H7 (cell line): ENCODE measurements around the gene HS1BP3. TPM values are rescaled to one million over a fixed set of nuclear protein-coding genes. Genes with fewer than 3 reads are reported as not detected.
A peak's percentile ranks its signal among the peaks of the same experiment; 100 is the strongest.

Experiments
- DNase-seq: peaks from one replicate; pipeline ENCODE4 v3.0.0; 2012
- H3K27me3 ChIP-seq: 2 replicates; pipeline ENCODE4 v1.6.0; 2011; ENCODE audit warnings: mild to moderate bottlenecking, low read length; ENCODE audit not compliant: control insufficient read depth, insufficient read depth
- H3K36me3 ChIP-seq: replicated peaks from 2 replicates; pipeline ENCODE4 v1.5.1; 2011; ENCODE audit warnings: low read length; ENCODE audit not compliant: control insufficient read depth, insufficient read depth
- H3K4me3 ChIP-seq: 2 replicates; pipeline ENCODE4 v1.5.1; 2011; ENCODE audit warnings: low read depth, mild to moderate bottlenecking, control low read depth, low read length, moderate library complexity; ENCODE audit not compliant: insufficient read depth
- total RNA-seq: library from RNA; depleted of rRNA; stranded (reverse); fragments of >200 nt; shearing (Covaris generic); gene quantifications from 2 replicates; pipeline ENCODE4 v1.2.3, GENCODE V29; 2014

Gene HS1BP3
- total RNA-seq, 1 experiment from 2014 or later, result 30.2 TPM

DNA sequence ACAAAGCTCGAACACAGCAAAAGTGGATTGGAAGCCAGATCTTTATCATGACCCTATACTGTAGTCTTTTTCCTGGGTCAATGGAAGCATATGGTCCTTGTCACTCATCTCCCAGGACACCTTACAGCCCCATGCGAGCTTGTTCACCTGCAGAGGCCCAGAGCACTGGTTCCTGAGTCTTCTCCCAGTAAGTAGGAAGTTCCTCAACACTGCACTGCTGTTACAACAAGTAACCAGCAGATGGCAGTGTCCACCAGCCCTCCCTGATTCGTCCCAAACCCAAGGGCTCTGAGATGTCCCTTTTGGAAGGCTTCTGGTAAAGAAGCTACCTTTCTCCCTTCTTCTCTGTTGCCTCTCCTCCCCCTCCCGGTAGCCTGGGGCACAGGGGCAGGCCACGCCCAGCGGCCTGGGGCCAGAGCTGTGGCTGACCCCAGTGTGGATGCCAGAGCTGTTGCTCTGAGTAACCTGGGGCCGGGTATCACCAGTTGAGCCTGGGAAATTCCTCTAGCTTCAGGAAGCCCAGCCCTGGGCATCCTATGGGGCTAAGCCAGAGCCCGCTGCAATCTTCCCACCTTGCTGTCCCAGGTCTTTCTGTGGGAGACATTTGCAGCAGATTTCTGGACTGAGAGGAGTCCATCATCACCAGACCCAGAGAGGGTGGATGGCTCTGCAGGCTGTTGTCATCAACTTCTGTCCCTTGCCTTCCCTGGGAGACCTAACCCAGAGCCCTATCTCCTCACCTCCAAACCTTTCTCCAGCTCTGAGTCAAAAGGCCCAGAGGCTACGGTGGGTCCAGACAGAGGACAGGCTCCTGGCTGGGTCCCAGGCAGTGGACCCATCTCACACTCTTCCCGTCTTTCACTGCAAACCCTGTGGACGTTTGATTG is 10.8 kb upstream of the HS1BP3 start:
- no peak overlapping the region for H3K4me3 ChIP-seq
- H3K36me3 ChIP-seq, result no peaks in the 10 kb centered on the region
- H3K27me3 ChIP-seq, result peaks cover 54% of the 10 kb centered on the region
- peak; percentile 94 for DNase-seq

DNA sequence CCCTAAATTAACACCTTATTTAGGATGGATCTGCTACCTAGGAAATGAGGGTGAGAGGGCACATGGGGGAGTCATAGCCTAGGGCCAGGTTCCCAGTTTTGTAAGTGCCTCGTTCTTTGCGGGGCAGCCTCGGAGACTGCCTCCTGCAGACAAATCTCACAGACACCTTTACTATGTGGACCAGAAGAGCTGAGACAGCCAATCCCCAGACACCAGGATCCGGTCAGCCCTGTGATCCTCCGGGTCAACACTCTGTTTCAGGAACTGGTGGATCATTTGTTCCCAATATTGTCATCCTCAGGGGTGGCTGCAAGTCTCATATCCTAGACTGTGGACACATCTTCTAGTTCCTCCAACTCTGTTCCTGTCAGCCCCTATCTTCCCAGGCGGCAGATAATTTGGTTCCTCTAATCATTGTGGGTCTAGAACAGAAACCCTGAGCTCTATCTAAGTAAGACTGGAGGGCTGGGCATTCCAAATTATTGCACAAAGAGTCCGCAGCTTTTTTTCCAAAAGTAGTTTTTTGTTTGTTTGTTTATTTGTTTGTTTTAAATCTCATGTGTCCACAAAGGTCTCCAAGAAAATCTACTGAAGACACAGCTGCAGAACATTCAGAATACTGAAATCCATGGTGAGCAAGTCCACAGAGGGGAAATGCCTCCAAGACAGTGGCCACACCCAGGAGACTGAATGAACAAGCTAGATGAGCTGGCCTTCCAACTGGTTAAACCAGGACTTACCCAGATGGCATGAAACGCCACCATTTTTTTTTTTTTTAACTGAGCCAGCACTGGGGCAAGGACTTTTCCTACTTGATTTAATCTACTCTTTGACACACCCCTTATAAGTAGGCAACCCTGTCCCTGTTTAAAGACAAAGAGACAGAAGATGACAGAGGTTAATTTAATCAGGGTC is 9.9 kb upstream of the HS1BP3 start:
- Histone ChIP-seq H3K36me3 (no peaks in the 10 kb centered on the region), H3K27me3 (peaks cover 45% of the 10 kb centered on the region), H3K4me3 (no peak overlapping the region)
- DNase-seq, result peak; percentile 41

DNA sequence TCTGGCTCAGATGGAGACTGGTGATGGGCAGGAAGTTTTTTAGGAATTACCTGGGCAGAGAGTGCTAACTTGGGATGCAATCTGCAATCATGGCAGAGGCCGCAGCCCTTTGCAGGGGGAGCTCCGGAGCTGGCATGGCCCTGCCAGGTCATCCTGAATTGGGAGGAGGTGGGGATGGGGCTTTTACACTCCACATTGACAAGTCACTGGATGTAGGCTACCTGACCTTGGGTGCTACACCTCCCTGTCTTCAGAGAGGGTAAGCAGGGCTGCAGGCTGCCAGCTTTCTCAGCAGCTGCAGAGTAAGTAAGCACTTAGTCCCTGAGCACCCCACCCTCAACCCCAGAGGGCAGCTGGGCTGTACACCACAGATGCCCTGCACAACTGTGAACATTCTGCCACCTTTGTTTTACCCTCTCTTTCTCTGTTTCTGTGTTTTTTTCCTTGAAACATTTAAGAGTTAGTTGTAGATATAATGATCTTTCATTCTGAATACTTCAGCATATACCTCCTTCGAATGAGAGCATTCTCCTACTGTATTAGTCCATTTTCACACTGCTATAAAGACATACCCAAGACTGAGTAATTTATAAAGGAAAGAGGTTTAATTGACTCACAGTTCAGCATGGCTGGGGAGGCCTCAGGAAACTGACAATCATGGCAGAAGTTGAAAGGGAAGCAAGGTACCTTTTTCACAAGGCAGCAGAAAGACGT is 6.8 kb upstream of the HS1BP3 start:
- H3K27me3 ChIP-seq, result peaks cover 14% of the 10 kb centered on the region
- H3K36me3 ChIP-seq, result no peaks in the 10 kb centered on the region
- DNase-seq, result peak; percentile 74
- no peak overlapping the region for H3K4me3 ChIP-seq

DNA sequence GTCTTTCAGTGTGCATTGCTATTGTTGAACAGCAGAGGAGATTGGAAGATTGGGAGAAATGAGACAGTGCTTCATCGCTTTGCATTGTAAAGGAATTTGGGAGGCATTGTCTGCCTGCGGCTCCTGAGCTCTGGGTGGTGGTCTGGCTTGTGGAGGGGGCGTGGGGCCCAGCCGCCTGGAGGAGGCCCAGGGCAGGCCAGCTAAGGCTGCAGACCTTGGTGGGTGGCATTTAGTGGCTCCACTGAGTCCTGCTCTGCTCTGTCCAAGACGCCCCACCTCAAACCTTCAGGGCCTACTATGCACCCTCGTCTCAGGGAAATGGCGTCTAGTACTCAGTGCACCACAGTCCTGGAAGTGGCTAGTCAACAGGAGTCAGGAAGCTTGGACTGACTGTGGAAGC is 5.7 kb upstream of the HS1BP3 start:
- peak; percentile 71 for DNase-seq
- no peaks in the 10 kb centered on the region for H3K36me3 ChIP-seq
- peaks cover 3% of the 10 kb centered on the region for H3K27me3 ChIP-seq
- no peak overlapping the region for H3K4me3 ChIP-seq

DNA sequence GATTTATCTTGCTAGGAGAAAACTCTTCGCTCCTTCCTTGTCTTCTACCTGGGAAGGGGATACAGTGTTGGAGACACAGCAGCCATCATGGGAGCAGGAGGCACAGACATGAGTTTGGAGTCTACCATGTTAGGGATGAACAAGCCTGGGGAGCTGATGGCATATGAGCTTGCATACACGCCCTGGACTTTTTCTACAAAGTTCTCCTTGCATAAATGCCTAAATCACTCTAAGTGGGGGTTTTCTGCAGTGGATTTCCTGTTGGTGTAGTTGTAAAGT is 3.6 kb upstream of the HS1BP3 start:
- Histone ChIP-seq H3K4me3 (no peak overlapping the region), H3K36me3 (no peaks in the 10 kb centered on the region), H3K27me3 (peaks cover 3% of the 10 kb centered on the region)
- DNase-seq, result no peak

DNA sequence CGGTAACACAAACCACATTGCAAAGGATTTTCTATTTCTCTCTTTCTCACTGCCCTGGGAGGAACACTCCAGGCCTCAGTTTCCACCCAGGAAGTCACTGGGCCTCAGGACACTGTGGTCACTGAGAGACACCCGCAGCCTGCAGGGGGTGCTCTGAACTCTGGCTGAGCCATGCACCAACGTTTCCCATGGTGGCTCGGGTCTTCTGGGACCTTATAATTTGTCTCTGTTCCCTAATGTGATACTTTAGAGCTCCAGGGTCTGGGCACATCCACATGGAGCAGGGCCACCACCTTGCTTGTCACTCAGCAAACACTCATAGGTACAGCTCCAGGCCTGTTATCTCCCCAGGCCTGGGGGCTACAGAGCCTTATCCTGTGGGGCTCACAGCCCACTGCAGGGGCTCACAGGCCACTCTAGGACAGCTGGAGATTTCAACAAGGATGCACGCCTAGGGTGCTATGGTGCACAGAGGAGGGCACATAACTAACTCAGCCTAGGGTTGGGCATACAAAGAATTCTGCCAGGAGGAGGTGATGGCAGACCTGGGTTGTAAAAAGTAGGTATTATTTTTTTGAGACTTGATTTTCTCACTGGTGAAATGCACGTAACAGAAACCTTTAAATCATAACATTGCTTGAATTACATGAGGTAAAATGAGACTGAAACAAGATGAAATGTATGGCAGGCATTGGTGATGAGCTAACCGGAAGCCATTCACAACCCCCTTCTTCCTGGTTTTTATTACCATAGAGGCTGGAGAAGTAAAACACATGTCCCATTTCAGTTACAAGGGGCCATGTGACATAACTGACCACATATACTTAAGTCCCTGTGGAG is 3.0 kb upstream of the HS1BP3 start:
- Histone ChIP-seq H3K36me3 (no peaks in the 10 kb centered on the region), H3K4me3 (no peak overlapping the region), H3K27me3 (peaks cover 3% of the 10 kb centered on the region)
- no peak for DNase-seq

DNA sequence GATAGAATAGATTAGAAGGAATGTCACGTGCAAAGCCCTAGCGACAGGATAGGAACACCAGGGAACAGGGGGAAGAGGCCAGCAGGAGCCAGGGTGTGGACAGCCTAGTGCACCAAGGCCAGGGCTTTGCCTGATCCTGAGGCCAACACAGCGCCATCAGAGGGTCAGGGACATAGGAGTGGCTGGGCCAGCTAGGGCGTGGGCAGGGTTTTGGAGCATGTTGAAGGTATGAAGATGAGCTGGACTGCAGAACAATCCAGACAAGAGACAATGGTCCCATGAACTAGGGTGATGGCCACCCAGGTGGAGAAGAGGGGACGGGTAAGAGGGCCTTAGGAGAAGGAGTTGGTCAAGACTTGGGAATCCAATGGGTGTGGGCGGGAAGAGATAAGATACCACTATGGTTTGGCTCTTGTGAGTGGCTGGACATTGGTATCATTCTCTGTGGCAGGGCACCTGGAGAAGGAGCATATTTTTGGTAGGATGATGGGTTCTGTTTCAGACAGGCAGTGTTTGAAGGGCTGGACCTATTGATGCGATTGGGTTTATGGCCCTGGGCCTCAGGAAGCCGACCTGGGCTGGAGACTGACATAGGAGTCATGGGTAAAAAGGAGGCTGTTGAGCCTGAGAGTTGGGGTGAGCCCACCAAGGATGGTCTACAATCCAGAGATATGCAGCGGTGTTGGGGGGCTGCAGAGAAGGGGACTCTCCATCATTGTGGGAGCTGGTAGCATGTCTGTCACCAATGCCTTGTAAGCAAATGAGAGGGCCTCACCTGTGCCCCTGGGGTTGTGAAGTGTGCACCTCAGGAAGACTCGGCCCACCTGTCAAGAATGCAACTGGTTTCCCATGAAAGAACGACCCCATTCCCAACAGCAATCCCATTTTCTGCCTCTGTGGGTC is 2.0 kb upstream of the HS1BP3 start:
- peaks cover 3% of the 10 kb centered on the region for H3K27me3 ChIP-seq
- H3K36me3 ChIP-seq, result no peaks in the 10 kb centered on the region
- no peak for DNase-seq
- no peak overlapping the region for H3K4me3 ChIP-seq

DNA sequence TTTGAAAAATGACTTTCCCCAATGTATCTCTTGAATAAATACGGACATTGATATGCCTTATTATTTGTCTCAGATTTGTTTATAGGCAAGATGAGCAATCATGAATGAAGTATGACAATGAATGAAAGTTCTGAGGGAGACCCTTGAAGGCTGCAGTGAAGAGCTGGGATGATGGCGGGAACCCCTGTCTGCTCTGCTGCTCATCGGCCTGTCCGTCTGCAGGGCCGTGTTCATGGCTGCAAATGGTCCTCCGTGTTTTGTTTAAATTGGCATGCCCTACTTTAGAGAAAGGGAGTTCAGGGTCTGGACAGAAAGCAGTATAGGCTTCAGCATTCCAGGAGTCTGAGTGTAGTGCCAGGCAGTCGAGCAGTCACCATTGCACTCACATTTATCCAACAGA is 1.2 kb upstream of the HS1BP3 start:
- Histone ChIP-seq H3K4me3 (no peak overlapping the region), H3K27me3 (peaks cover 3% of the 10 kb centered on the region), H3K36me3 (no peaks in the 10 kb centered on the region)
- DNase-seq, result no peak

DNA sequence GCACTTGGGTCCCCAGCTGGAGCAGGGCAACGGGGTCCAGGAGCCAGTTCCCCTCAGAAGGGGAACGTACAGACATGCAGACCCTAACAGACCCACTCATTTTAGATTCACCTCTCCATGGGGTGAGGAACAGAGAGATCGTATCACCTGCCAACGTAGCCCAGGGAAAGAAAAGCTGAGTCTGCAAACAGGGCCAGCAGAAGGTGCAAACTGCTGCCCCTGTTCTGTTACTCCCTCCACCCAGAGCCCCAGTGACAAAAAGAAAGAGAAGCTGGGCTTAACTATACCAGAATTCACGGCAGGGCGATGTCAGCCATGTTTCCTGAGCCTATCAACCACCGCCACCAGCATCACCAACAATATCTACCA is 817 bp upstream of the HS1BP3 start:
- Histone ChIP-seq H3K27me3 (peaks cover 3% of the 10 kb centered on the region), H3K36me3 (no peaks in the 10 kb centered on the region), H3K4me3 (peak overlapping the region; percentile 65; the same call in 1 of the 2 replicates)
- DNase-seq, result no peak

DNA sequence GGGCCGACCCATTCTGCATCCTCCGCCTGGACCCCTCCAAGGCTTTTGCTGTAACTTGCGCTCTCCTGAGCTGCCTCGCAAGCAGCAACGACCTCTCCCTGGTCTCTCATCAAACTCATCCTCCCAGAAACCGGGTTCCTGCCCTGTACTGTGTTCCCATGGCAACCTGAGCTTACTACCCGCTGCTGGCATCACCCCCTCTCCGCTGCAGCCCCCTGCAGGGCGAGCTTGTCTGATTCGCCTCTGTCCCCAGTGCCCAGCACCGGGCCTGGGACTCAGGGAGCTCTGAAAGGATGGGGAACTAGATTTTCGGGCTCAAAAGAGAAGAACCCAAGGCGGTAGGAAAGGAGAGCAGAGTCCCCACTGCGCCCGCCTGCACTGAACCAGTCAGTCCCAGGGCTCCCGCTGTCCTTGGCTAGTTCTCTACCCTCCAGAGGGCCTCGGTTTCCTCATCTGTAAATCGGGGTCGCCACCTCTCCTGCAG is 463 bp downstream of the HS1BP3 start:
- H3K4me3 ChIP-seq, result peak overlapping the region; percentile 84
- peak; percentile 88 for DNase-seq
- H3K36me3 ChIP-seq, result no peaks in the 10 kb centered on the region
- peaks cover 3% of the 10 kb centered on the region for H3K27me3 ChIP-seq

DNA sequence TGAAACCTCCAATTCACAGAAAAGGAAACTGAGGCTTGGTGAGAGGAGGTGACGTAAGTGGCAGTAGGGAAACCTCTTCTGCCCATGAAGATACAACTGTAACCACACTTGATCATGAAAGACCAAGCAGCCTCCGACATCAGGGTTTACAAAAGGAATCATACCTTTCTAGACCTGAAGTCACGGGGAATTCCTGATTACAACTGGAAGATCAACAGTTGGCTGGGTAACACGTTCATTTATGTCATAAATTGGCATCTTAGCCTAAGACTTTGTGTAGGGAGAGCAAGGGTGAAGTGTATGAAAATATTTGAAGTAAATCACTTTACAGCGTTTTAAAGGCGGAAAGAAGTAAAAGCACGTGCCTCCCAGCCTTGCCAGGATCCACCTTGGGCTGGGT is 922 bp downstream of the HS1BP3 start:
- no peaks in the 10 kb centered on the region for H3K36me3 ChIP-seq
- H3K27me3 ChIP-seq, result peaks cover 3% of the 10 kb centered on the region
- DNase-seq, result no peak
- H3K4me3 ChIP-seq, result peak overlapping the region; percentile 84

DNA sequence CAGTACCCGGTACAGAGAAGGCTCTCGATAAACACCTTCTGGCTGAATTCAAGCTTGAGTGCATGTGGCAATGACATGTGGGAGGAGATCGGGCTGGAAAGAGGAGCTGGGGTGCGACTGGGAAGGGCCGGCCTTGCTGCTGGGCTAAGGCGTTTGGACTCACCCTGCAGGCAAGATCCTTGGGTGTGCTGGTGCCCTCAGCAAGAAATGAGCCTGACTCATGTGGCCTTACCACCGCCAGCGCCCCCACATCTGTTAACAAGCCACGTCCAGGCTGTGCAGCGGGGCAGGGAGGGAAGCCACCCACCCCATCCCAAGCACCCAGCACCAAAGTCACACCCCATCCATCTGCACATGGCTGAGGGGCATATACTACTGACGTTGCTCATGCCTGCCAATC is 1.3 kb downstream of the HS1BP3 start:
- no peak for DNase-seq
- H3K27me3 ChIP-seq, result peaks cover 3% of the 10 kb centered on the region
- no peaks in the 10 kb centered on the region for H3K36me3 ChIP-seq
- H3K4me3 ChIP-seq, result no peak overlapping the region

DNA sequence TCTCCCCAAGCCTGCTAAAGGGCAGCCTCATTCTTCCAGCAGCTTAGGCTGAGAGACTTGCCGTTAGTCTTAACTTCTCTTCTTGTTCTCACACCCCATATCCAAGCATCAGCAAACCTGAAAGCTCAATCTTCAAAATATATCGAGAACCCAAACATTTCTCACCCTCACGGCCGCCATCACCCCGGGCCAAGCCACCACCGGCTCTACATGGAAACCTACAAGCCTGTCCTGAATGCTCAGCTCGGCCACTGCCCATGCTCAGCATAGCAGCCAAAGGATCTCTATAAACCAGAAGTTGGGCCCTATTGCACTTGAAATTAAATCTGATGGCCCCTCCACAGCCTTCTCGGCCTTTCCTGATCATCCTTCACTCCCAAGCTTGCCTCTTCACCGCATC is 2.1 kb downstream of the HS1BP3 start:
- no peak for DNase-seq
- Histone ChIP-seq H3K36me3 (no peaks in the 10 kb centered on the region), H3K4me3 (no peak overlapping the region), H3K27me3 (peaks cover 3% of the 10 kb centered on the region)
